Epithelial cell of esophagus (primary cell): Measurements from ENCODE around the gene RHOBTB3.

Source experiments
- DNase-seq: peaks from one replicate; pipeline ENCODE4 v3.0.0; 2010; ENCODE audit warnings: low read depth
- H3K4me3 ChIP-seq: 2 replicates; pipeline ENCODE4 v1.5.1; 2011; ENCODE audit warnings: mild to moderate bottlenecking, low read length, control low read depth
- CTCF ChIP-seq: IDR thresholded peaks from 2 replicates; pipeline ENCODE4 v1.5.1; 2011; ENCODE audit warnings: low read depth, mild to moderate bottlenecking, low read length, control low read depth, inconsistent platforms; ENCODE audit not compliant: insufficient read depth; ENCODE audit errors: missing control alignments

Gene RHOBTB3

GRCh38 chr5:95801961-95802360, 70.8 kb downstream of the RHOBTB3 start:
- no peak for TF ChIP-seq CTCF
- DNase-seq: no peak

GRCh38 chr5:95803271-95804148, 72.4 kb downstream of the RHOBTB3 start:
- TF ChIP-seq CTCF: no peak
- no peak overlapping the region for H3K4me3 ChIP-seq

More at GRCh38 chr5:95801961-95802360, 70.8 kb downstream of the RHOBTB3 start:
- H3K4me3 ChIP-seq: no peak overlapping the region

GRCh38 chr5:95804736-95805539, 73.8 kb downstream of the RHOBTB3 start:
- no peak overlapping the region for H3K4me3 ChIP-seq
- DNase-seq: no peak
- no peak for TF ChIP-seq CTCF

More at GRCh38 chr5:95803271-95804148, 72.4 kb downstream of the RHOBTB3 start:
- no peak for DNase-seq

GRCh38 chr5:95806687-95807086, 75.6 kb downstream of the RHOBTB3 start:
- no peak for TF ChIP-seq CTCF
- no peak overlapping the region for H3K4me3 ChIP-seq
- no peak for DNase-seq

- TF ChIP-seq CTCF: no peak
- DNase-seq: no peak
- H3K4me3 ChIP-seq: no peak overlapping the region
These were observed 77.0 kb downstream of the RHOBTB3 start for GRCh38 chr5:95808013-95808685.

- no peak for DNase-seq
- no peak overlapping the region for H3K4me3 ChIP-seq
- TF ChIP-seq CTCF: no peak
These were observed 77.7 kb downstream of the RHOBTB3 start for GRCh38 chr5:95808686-95809413.
